Measurements from ENCODE around the gene BAZ2B.

The BAZ2B gene

DNA sequence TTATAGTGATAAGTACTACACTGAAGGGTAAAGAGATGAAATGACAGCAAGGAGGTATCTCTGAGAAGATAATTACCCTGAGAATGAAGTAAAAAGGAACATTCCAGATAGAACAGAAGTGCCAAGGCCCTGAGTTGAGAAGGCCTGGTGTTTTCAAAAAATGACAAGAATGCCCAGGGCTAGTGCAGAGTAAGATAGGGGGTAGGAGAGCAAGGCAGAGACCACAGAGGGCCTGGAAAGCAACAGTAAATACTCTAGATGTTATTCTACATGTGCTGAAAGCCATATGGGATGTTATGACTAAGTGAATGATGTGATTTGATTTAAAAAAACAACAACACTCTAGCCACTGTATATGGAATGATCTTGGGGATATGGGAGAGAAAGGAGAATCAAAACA lies 52.3 kb downstream of the BAZ2B start:
- no peak overlapping the region for H3K4me3 ChIP-seq (ENCODE audit: control insufficient read depth, low read depth, low read length)
- DNase-seq (ENCODE audit: low read depth), result no peak
- TF ChIP-seq, protein P1, sequence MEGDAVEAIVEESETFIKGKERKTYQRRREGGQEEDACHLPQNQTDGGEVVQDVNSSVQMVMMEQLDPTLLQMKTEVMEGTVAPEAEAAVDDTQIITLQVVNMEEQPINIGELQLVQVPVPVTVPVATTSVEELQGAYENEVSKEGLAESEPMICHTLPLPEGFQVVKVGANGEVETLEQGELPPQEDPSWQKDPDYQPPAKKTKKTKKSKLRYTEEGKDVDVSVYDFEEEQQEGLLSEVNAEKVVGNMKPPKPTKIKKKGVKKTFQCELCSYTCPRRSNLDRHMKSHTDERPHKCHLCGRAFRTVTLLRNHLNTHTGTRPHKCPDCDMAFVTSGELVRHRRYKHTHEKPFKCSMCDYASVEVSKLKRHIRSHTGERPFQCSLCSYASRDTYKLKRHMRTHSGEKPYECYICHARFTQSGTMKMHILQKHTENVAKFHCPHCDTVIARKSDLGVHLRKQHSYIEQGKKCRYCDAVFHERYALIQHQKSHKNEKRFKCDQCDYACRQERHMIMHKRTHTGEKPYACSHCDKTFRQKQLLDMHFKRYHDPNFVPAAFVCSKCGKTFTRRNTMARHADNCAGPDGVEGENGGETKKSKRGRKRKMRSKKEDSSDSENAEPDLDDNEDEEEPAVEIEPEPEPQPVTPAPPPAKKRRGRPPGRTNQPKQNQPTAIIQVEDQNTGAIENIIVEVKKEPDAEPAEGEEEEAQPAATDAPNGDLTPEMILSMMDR (IDR thresholded peaks at IDR 0.05; ENCODE audit: control insufficient read depth, insufficient read depth, low read depth, low read length, missing control alignments), result no peak

DNA sequence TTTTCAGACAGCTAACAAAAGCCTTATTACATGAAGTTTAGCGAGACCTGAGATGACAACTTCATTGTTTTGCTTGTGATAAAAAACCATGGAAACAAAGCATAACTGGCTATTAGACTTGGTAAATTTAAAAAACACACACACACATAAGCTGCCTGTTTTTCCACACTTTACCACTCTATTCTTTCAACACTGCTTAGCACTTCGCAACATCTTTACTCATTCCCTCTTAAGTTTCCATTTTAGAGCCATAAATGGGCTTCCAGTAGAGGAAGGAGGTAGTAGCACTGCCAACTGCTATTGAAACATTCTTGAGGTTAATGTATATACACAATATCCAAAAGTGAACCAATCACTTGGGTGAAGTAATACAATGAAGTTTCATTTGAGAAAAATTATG lies 54.1 kb downstream of the BAZ2B start:
- no peak for DNase-seq (ENCODE audit: low read depth)
- no peak overlapping the region for H3K4me3 ChIP-seq (ENCODE audit: control insufficient read depth, low read depth, low read length)
- TF ChIP-seq, protein P1 (IDR thresholded peaks at IDR 0.05; ENCODE audit: control insufficient read depth, insufficient read depth, low read depth, low read length, missing control alignments), result no peak

DNA sequence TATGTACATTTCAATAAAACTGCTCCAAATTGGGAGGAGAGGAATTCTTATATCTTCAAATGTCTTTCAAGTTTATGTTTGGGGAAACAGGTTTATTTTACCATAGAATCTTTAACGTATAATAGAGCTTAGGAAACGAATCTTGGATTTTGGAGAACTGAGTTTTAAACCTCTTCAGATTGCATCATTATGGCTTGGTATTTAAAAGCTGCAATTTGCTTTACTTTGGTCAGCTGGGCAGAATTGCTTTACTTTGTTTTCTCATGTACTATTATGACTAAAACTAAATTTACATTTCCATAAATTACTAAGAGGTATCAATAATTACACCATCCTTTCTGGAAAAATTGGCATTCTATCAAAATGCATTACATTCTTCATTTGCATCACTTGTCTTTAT lies 54.6 kb downstream of the BAZ2B start:
- TF ChIP-seq, protein P1 (IDR thresholded peaks at IDR 0.05; ENCODE audit: control insufficient read depth, insufficient read depth, low read depth, low read length, missing control alignments), result no peak
- no peak for DNase-seq (ENCODE audit: low read depth)
- no peak overlapping the region for H3K4me3 ChIP-seq (ENCODE audit: control insufficient read depth, low read depth, low read length)

DNA sequence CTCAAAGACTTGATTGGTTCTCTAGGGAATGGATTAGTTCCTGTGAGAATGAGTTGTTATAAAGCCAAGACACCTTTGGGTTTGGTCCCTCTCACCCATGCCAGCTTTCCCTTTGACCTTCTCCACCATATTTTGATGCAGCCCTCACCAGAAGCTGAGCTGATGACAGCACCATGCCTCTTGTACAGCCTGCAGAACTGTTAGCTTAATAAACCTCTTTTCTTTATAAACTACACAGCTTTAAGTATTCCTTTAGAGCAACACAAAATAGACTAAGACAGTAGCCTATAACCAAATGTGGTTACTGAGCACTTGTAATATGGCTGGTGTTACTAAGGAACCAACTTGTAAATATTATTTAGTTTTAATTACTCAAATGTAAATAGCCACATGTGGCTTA lies 55.1 kb downstream of the BAZ2B start:
- TF ChIP-seq, protein P1 (IDR thresholded peaks at IDR 0.05; ENCODE audit: control insufficient read depth, insufficient read depth, low read depth, low read length, missing control alignments), result no peak
- no peak overlapping the region for H3K4me3 ChIP-seq (ENCODE audit: control insufficient read depth, low read depth, low read length)
- no peak for DNase-seq (ENCODE audit: low read depth)

DNA sequence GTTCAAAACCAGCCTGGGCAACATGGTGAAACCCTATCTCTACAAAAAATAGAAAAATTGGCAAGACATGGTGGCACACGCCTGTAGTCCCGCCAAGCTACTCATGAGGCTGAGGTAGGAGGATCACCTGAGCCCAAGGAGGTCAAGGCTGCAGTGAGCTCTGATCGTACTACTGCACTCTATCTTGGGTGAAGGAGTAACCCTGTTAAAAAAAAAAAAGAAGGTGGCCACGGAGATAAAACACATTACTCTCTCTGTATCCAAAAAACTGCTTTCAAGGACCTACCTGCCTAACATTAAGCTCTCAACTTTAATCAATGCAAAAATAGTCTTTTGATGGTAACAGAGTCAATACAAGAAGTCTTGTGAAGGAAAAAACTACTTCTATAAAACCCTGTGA lies 57.3 kb downstream of the BAZ2B start:
- no peak overlapping the region for H3K4me3 ChIP-seq (ENCODE audit: control insufficient read depth, low read depth, low read length)
- TF ChIP-seq, protein P1 (IDR thresholded peaks at IDR 0.05; ENCODE audit: control insufficient read depth, insufficient read depth, low read depth, low read length, missing control alignments), result no peak
- DNase-seq (ENCODE audit: low read depth), result no peak

DNA sequence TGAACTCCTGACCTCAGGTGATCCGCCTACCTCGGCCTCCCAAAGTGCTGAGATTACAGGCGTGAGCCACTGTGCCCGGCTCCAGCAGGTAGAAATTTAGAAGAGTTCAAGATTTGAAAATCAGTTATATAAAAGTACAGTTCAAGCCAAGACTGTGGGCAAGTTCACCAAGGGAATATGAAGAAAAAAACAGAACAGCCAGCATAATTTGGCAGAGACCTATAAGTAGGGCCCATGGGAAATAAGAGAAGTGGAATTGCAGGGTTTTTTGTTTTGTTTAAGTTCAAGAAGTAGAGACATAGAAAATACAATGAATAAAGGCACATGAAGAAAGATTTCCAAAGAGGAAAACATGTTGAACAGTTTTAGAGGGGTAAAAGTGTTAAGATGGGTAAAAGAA lies 57.9 kb downstream of the BAZ2B start:
- TF ChIP-seq, protein P1 (IDR thresholded peaks at IDR 0.05; ENCODE audit: control insufficient read depth, insufficient read depth, low read depth, low read length, missing control alignments), result no peak
- no peak for DNase-seq (ENCODE audit: low read depth)
- no peak overlapping the region for H3K4me3 ChIP-seq (ENCODE audit: control insufficient read depth, low read depth, low read length)

DNA sequence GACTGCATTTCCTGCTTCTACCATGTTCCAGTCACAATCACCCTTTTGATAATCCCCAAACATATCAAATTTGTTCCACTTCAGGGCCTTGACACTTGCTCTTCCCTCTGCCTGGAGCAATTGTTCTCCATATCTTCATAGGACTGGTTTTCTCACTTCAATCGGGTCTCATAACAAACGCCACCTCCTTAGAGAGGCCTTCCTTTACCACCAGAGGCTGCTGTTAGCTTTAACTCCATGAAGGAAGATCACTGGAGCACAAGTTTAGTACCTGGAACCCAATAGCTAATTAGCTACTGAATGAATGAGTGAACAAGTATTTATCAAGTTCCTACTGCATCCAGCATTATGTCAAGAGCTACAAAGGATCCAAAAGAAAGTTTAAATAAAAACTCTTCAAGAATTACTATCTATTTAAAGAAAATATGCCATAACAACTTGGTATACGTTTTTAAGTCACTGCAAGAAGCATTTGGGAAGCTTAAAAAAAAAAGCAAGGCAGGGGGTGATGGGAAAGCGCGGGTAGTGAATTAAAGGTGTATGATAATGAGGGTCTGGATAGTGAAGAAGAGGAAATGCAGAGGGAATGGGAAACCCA lies 58.8 kb downstream of the BAZ2B start:
- TF ChIP-seq, protein P1 (IDR thresholded peaks at IDR 0.05; ENCODE audit: control insufficient read depth, insufficient read depth, low read depth, low read length, missing control alignments), result peak; percentile 38
- no peak overlapping the region for H3K4me3 ChIP-seq (ENCODE audit: control insufficient read depth, low read depth, low read length)
- no peak for DNase-seq (ENCODE audit: low read depth)

Measured in AG09309 (cell line).